Stimulated activated CD4-positive, alpha-beta T cell treated with anti-CD3 and anti-CD28 coated beads, Interleukin-2, amount 100 ng/mL, for 4 hours (primary cell): ENCODE measurements around the gene OR5C1.
"Not testable (repeated sequence)": the region's sequence is repeated elsewhere in the genome, so short reads cannot be mapped to it uniquely, and the experiment has no call there.

Experiments
- DNase-seq: peaks from one replicate; pipeline ENCODE4 v3.0.0-alpha.2; 2020; ENCODE audit warnings: low read depth

The OR5C1 gene

DNA sequence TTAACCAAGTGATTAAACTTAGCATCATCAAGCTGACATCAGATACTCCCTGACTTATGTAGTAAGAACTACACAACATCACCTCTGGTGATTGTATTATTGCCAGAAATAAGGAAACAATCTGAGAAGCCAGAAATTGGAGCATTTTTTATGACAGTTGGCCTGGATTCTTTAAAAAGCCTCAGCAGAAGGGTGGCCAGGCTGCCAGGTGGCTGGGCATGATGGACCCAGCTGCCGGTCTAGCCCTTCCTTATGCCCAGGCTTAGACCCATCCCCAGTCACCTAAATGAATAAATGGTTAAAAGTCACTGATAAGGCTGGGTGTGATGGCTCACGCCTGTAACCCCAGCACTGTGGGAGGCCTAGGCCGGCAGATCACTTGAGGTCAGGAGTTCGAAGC lies 24.0 kb downstream of the OR5C1 start:
- DNase-seq: no peak

DNA sequence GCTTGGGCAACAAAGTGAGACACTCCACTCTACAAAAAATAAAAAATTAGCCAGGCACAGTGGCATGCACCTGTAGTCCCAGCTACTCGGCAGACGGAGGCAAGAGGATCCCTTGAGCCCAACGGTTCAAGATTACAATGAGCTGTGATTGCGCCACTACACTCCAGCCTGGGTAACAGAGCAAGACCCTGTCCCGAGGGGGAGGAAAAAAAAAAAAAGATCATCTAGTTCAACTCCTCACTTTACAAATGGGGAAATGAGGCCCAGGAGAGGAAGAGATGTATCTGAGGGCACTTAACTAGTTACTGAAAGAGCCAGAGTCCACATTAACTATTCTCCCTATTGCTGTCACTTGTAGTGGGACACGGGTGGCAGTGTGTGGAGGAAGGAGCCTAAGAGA lies 25.8 kb downstream of the OR5C1 start:
- DNase-seq: no peak

DNA sequence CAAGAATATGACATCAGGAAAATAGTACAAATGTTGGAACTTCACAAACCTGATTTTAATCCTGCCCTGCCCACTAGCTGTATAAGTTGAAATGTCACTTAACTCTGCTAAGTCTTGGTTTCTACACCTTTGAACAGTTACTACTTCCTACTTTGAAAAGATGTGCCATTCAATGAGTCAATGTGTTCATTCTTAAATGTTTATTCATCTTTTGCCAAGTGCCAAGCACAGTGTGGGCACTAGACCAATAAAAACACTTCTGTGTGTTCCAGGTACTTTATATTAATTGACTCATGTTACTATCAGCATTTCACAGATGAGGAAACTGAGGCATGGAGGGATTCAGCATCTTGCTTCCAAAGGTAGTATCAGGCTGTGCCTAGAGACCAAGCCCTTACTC lies 26.8 kb downstream of the OR5C1 start:
- no peak for DNase-seq

GRCh38 chr9:122816163-122816867 lies 27.6 kb downstream of the OR5C1 start:
- peak; percentile 20 for DNase-seq

DNA sequence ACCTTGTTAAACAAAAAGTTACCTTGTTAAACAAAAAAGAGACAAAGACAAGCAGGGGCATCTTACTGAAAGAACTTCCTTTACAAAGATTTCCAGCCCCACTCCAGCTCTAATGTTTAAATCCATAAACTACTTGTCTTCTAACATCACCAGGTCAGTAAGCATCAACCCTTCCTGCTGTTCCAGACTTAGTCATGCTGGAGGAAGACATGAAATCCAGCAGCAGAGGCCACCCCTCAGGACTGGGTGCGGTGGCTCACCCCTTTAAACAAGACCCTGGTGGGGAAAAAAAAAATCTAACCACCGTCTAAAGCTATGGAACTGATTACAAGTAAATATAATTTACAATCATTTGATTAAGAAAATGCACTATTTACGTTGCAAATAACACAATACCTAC lies 30.6 kb downstream of the OR5C1 start:
- no peak for DNase-seq

DNA sequence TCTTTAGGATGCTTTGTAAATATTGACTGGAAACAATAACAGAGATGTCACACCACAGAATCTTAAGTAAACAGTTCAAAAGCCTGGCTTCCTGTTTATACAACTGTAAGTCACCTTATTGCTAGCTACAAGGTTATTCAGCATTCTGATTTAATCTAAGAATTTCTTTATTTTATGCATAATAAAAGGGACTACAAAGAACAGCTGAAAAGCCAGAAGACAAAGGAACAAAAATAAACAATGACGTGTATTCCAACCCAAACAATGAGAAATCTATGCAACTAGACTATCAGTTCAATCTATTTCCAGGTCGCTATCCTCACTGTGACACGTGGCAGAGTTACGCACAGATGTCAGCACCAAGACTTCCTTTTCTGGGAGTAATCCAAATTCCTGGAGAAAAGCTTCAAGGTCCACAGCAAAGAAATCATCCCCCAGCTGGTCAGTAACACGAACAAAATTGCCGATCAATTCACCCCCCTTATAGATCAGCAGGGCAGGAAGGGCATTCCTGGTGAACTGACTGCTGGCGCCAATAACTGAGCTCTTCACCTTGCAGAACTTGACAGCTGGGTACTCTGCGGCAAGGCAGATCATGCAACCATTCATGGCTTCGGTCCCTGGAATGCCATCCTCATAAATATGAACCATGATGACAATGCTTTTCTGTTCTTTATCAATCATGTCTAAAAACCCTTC lies 31.2 kb downstream of the OR5C1 start:
- no peak for DNase-seq

DNA sequence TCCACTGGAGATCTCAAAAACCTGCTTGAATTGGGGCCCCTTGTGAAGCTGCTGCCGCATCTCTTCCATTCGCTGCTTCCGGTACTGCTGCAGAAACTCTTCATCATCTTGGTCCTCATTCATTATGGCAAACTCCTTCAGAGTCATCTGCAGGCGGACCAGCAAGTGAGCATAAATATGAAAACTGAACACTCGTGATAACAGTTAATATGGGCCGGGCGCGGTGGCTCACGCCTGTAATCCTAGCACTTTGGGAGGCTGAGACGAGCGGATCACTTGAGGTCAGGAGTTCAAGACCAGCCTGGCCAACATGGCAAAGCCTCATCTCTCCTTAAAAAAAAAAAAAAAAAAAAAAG lies 31.7 kb downstream of the OR5C1 start:
- DNase-seq: no peak

DNA sequence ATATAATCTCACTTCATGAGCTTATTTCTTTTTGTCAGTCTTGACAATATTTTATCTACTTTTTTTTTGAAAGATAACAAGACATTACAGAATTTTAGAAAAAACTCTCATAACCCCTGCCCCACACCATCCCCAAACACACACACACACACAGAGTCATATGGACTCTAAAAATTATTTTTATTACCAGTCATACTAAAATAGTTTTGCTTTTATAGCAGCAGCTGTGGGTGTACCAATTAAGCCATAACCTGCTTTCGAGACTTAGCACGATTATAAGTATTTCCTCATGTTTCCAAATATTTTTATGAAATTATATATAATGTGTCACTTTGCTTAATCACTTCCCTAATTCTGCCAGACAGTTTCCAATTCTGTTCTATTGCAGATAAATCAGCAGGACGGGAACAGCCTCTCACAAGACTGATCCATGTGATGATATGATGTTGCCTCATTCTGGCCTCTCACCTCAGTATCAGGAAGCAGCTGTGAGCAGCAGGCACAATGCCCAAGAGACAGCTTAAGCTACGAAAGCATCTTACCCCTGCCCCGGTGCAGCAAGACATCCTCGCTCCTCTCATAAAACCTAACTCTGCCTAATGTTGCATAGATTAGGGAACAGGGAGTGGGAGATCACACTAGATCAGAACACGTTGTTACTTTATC lies 32.7 kb downstream of the OR5C1 start:
- no peak for DNase-seq

DNA sequence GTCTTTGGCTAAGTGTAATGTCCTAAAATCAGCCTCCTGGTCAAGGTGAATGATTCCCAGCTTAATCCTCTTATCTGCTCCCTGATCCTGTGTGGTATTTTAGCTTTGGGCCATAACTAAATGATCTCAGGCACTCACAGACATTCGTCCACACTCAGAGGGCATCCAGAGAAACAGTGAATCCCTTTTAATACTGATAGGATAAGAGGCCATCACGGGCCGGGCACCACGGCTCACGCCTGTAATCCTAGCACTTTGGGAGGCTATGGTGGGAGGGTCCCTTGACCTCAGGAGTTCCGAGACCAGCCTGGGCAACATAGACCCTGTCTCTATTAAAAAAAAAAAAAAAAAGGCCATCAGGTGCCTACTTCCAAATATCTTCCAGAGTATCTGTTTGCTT lies 33.3 kb downstream of the OR5C1 start:
- no peak for DNase-seq

DNA sequence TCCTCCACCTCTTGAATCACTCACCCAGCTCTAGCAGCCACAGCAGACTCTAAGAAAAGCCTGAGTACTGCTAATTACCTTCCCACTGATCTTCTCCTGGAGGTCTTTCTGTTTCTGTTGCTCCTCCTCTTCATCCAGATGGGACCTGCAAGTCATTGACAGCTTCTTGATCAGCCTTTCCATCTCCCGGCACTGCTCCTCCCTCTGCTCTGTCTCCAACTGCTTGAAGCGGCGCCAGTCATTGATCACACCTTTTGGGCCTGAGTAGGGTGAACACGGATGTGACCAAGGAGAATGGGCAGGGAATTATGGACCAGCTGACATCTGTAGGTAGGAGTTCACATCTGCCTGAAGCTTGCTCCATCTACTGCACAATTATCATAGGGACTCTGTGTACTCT lies 34.2 kb downstream of the OR5C1 start:
- no peak for DNase-seq

DNA sequence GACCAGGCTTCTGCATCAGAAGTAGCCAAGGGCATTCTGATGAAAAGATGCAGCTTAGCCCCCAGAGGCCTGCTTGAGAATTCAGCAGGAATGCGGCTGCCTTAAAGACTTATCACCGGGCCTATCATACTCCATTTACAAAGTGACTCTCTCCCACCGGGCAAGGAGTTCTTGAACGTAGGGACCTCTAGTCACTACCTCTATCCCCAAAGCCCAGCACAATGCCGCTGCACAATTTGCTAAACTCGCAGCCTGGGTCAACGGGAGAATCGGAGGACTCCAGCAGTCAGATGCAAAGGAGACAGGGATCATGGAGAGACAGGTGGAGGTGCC lies 39.0 kb downstream of the OR5C1 start:
- no peak for DNase-seq

DNA sequence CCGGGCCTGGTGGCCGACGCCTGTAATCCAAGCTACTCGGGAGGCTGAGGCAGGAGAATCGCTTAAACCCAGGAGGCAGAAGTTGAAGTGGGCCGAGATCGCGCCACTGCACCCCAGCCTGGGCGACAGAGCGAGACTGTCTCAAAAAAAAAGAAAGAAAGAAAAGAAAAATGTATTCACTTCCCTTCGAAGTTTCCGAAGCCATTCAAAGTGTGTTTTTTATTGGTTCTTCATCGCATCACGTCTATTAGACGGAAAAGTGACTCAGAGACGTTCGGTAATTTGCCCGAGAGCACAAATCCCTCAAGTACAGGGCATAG lies 40.2 kb downstream of the OR5C1 start:
- DNase-seq: not testable (repeated sequence)

DNA sequence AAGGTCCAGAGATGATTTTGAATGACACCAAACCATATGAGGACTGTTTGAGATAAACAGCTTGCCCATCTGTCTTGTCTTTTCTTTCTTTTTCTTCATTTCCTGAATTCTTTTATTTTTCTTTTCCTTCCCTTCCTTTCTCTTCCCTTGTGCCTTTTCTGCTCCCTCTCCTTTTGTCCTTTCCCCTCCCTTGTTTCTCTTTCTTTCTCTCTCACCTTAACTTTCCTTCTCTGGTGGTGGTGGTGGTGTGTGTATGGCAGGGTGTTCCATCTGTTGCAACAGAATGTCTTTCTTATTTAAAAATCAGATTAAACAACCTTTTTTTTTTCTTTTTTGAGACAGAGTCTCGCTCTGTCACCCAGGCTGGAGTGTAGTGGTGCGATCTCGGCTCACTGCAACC lies 43.5 kb downstream of the OR5C1 start:
- DNase-seq: no peak

- DNase-seq: no peak
Measured at GRCh38 chr9:122835313-122835731, 46.6 kb downstream of the OR5C1 start.

GRCh38 chr9:122837266-122837850 lies 48.6 kb downstream of the OR5C1 start:
- DNase-seq: no peak

GRCh38 chr9:122838441-122838840 lies 49.7 kb downstream of the OR5C1 start:
- not testable (repeated sequence) for DNase-seq
